ENCODE results near the gene HMCN1.

HMCN1 gene

DNA sequence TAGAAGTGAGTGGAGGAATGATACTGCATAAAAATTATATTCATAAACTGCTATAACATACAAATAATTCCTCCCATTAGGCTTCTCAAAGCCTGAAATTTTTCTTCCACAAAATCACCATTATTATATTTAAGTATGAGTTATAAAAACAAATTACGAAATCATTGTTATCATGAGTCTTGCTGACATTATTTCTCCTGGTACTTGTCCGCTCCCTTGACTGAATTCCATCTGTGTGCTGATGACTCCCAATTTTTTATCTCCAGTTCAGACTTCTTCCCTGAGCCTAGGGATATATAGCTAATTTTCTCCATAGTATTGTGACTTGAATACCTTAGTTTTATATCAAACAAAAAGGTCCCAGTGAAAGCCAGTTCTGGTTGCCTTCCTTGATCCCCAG, 268.2 kb downstream of the HMCN1 start:
- DNase-seq (ENCODE audit: extremely low read depth in 1 of 2, low read depth in 1 of 2) = no peak

DNA sequence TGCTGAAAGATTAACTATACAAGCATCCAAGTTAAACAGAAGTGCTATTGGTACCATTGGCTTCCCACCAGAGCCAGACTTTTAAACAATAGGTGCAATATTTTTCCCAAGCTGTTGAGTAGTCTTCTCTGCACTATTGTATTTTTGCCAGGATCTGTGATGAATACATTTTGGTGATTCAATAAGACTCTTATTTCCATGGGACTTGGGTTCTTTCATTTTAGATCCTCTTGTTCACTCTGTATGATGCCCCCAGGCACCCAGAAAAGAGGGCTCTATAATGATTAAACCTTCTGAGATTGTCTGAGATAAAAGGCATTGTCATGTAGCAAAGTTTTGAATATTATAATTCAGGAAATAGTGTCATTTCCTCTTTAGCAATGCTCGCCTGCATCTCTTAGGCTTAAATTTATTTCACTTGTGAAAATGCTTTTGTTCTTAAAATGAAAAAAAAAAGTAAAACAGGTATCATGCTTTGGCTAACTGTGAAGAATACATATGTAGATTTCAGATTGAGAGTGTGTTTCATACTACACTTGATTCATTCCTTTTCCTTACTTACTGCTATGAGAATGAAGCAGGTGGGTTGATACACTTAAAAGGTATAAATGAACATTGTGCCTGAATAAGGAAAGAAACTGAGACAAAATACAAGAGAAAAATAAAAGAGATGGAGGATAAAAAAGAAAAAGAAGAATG, 275.0 kb downstream of the HMCN1 start:
- DNase-seq (ENCODE audit: extremely low read depth in 1 of 2, low read depth in 1 of 2) = no peak

DNA sequence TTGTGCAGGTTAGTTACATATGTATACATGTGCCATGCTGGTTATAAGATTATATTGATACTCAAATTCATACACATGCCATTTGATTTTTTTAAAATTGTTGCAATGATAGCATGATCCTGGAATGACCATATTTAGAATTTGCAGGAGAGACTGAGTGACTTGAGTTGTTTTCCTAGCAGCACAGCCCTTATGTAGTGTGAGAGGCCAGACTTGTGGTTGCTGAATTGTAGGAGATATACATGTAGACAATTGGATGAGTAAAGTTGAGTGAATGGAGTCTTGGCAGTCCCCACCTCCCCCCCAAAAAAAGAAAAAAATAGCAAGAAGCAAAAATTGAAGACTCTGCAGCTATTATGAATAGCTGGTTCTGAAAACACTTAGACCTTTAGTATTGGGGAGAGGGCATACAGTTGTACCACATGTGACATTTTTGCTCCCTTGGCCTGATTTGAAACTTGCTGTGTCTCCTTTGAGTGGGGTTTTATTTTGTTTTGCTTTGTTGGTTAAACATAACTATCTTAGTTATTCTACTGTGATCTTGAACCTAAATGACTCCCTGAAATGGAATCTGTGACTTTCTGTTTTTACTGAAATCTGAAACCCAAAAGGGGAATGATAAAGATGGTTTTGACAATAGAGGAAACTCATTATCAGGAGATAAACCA, 280.3 kb downstream of the HMCN1 start:
- no peak for DNase-seq (ENCODE audit: extremely low read depth in 1 of 2, low read depth in 1 of 2)

DNA sequence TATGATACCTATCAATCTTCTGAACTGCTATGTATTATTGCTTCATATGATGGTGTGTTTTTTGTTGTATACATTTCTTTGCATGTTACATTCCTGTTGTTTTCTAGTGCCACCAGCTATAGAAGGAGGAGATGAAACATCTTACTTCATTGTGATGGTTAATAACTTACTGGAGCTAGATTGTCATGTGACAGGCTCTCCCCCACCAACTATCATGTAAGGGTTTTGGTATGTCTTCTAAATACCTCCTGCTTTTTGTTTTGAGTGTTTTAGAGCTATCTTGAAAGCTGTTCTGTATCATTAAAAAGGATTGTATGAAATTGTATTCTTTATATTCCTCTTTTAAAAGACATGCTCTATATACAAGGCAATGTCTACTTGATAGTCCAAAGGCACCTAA, 282.7 kb downstream of the HMCN1 start:
- no peak for DNase-seq (ENCODE audit: extremely low read depth in 1 of 2, low read depth in 1 of 2)

DNA sequence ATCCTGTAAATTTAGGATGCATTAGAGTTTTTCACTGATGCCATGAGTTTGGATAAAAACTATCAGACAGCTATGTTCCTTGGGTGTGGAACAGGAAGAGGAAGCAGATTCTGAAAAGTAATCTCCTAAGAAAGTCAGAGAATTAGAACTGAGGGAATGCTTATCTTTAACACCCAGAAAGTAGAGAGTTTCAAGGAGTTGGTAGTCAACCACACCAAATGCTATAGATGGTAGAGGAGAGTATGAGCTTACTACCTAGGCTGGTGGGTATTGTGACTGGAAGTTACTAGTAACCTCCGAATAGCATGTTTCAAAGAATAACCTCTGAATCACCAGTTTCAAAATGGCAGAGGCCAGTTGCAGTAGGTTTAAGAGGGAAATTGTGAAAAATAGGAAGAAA, 288.0 kb downstream of the HMCN1 start:
- no peak for DNase-seq (ENCODE audit: extremely low read depth in 1 of 2, low read depth in 1 of 2)

DNA sequence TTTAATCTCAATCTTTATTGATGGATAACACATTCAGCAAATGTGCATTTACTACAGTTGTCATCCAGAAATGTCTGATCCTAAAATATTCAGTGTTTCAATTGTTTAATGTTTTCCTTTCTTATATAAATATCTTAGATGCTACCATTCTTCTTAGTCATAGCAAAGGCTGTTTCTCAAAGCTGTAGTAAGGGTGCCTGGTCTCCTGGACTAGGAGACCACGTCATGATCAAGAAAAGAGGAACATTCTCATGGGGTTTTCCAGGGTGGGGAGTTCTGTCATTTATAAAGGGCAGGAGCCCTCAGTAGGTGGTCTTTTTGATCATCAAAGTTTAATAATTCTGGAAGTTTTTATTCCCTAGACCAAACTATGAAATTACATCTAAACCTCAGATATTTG, 292.8 kb downstream of the HMCN1 start:
- DNase-seq (ENCODE audit: extremely low read depth in 1 of 2, low read depth in 1 of 2) = no peak

DNA sequence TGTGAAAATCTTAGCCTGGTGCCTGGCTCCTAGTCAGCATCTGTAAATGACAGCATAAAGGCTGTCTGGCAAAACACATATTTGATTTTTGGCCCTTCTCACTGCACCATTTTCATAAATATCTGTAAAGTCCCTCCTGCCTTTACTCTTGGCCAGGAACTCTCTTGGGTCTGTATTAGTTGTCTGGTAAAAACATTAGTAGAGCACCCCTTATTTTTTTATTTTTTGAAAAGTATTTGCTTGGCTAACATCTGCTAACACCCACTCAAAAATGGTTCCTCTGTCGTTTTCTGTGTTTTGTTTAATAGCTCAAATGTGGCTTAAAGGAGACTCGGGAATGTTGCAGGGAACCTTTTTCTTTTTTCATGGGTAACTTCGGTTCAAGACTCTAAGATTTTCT, 293.4 kb downstream of the HMCN1 start:
- DNase-seq (ENCODE audit: extremely low read depth in 1 of 2, low read depth in 1 of 2) = no peak

DNA sequence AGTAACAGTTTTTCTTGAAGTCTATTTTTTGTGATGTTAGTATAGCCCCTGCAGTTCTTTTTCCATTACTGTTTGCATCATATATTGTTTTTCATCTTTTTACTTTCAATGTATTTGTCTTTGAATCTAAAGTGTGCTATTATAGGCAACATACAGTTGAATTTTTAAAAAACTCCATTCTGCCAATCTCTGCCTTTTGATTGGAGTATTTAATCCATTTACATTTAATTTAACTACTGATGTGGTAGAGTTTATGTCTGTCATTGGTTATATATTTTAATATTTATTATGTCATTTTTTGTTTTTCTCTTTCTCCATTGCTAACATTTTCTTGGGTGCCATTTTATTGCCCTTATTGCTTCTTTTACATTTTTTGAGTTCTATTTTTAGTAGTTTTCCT, 296.3 kb downstream of the HMCN1 start:
- DNase-seq (ENCODE audit: extremely low read depth in 1 of 2, low read depth in 1 of 2) = no peak

DNA sequence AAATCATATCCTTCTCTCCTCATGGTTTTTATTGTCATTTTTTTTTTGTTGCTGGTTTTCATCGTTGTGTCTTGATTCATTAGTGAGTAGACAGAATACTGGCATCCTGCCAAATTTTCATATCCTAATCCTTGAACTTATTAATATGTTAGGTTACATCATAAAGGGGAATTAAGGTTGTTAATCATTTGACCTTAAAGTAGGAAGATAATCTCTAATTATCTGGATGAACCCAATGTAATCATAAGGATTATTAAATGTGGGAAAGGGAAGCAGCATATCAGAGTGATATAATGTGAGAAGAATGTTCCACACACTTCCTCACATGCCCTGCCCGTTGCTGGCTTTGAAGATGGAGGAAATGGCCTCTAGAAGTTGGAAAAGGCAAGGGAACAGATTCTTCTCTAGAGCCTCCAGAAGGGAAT, 299.7 kb downstream of the HMCN1 start:
- no peak for DNase-seq (ENCODE audit: extremely low read depth in 1 of 2, low read depth in 1 of 2)

DNA sequence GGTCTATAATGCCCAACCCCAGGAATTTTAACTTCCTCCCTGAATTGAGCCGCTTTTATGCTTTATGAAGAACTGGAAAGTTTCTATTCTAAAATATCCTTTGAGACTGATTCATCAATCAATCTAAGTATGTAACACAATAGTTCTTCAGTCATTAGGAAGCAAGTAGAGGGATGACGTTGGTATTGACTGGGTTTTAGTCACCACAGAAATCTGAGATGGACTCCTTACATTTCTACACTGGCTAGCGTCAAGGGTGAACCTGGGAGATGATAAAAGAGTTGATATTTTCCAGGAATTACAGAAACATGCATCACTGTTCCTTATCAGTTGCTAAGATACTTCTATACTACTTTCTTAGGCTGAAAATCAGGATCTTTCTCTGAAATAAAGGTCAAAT, 308.0 kb downstream of the HMCN1 start:
- DNase-seq (ENCODE audit: extremely low read depth in 1 of 2, low read depth in 1 of 2) = no peak

DNA sequence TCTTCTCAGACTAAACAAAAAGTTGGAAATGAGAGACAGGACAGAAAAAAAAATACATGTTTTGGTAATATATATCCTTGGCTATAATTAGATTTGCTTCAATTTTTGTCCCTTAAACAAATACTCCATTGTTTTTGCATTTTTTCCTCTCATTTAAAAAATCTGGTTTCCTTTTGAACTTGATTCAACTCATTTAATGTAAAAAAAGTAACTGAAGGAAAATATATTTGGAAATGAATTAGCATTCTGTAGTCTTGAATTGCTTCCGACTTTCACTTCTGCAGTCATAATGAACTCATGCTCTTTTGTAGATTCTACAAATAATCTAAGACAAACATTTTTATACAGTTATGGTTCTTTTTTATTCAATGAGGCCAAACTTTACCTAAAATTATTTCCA, 309.1 kb downstream of the HMCN1 start:
- DNase-seq (ENCODE audit: extremely low read depth in 1 of 2, low read depth in 1 of 2) = no peak

DNA sequence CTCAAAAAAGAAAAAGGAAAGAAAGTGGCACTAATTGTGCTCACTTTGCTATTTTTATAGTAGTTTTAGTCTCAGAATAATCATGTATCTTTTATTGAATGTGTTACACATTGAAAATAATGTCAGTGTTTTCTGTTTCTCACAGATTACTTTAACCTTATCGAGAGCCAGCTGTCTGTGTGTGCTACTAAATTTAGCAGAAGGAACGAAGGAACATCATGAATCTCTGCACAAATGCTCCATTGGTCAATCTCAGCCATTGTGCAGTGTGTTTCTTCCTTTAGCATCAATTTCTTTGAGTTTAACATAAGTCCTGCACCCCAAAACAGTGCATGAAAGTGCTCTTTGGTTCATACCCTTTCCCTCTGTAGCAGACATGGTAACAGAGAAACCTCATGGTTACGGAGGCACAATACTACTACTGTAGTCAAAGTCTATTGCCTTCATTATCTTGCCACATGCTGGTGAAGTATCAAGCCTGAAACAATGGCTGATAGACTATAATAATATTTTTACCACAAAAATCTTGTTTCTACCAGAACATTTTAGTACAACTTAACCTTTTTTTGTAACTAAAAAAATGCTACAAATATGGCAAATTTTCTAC, 310.0 kb downstream of the HMCN1 start:
- no peak for DNase-seq (ENCODE audit: extremely low read depth in 1 of 2, low read depth in 1 of 2)

DNA sequence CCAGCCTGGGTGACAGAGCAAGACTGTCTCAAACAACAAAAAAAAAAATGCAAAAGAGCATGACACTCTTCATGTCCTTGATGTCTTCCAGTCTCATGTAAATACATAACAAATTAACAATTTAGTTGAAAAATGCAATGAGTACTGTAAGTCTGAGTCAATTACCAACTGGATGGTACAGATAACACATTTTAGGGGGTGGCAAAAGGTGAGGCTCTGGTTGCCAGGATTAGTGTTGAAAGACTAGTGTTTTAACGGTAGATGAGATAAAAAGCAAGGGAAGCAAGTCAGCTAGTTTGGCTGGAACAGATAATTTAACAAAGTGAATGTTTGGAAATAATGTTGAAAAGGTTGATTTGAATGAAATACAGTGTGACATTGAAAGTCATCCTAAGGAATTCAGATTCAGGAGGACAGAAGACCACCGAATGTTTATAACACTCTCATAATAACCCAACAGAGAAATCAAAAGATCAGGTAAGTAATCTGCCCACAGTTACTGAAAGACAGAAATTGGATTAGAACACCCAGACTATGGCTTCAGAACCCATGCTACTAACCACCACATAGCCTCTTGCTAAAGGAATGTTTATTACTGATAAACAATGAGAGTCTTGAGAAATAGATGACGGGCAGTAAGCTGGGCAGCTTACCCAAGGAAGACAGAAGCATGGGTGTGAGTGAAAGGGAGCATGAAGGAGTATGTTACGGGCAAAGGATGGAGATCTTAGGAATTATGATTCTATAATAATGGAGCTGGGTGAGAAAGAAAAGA, 312.4 kb downstream of the HMCN1 start:
- DNase-seq (ENCODE audit: extremely low read depth in 1 of 2, low read depth in 1 of 2) = no peak

DNA sequence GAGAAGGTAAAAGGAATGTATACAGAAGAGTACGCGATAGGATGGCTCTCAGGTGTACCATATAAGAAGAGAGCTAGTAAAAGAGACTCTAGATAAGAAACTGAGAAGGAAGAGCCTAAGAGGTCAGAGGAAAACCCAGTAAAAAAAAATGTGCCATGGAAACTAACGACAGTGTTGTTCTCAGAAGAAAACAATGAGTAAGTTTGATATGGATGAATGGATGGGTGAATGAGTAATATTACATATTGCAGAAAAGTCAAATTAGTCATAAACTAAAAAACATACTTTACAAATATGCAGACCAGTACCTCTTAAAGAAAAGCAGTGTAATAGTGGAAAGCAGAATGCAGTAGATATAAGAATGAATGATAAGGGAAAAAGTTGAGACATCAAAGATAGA, 316.2 kb downstream of the HMCN1 start:
- no peak for DNase-seq (ENCODE audit: extremely low read depth in 1 of 2, low read depth in 1 of 2)

DNA sequence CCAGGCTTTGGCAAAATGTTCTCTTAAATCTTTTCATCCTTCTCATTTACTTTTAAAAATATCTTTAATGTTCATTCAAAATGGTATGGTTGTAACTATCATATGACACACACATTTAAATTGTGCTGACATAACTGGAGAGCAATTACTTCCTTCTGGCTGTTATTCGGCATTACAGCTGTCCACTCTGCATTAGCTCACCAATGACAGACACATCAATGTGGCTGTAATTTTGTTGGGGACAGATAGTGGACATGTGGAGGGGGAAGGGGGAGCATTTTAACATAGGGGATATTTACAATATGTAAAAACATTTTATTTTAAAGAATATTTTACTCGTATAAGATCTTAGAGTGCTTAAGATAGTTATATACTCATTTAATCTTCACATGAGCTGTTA, 319.8 kb downstream of the HMCN1 start:
- no peak for DNase-seq (ENCODE audit: extremely low read depth in 1 of 2, low read depth in 1 of 2)

DNA sequence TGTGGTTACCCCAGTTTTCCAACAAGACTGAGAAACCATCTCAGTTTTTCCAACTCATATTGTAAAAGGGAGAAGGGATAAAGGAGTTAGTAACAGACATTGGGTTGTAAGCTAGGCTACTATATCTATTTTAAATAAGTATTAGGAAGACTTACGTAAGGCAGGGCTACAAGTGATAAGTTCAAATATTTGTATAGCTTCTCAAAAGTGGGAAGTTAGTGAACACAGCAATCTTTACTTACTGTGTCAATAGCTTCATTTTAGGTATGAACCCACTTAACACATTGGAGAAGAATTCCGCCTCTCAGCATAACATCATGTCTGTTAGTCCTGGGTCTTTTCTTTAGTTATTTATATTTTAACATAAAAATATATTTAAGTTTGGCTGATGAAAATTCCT, 320.7 kb downstream of the HMCN1 start:
- no peak for DNase-seq (ENCODE audit: extremely low read depth in 1 of 2, low read depth in 1 of 2)

DNA sequence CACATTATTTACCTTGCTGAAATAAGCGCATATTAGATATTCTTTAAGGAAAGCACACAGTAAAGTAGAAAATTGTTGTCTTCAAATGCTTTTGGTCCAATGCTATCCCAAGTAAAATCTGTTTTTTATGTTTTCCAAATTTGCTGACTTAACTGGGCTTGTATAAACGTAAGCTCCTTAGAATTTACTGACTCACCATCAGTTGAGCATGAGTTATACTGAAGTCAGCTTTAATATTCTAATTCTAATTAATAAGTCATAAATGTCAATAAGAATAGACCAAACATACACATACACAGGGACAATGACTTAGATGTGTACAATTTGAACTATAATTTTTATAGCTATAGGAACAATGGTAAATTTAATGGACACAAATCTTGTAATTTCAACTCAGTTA, 321.7 kb downstream of the HMCN1 start:
- no peak for DNase-seq (ENCODE audit: extremely low read depth in 1 of 2, low read depth in 1 of 2)

DNA sequence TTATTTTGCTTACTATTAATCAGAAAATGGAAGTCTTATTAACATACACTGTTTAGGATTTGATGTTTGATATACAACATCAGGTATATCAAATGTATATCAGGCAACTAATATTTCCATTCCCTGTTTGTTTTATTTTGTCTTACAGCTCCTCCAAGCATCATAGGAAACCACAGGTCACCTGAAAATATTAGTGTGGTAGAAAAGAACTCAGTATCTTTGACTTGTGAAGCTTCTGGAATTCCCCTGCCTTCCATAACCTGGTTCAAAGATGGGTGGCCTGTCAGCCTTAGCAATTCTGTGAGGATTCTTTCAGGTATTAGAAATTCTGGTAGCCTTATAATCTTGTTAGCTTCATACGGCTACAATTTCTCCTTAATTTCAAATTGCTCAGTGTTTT, 322.9 kb downstream of the HMCN1 start:
- DNase-seq (ENCODE audit: extremely low read depth in 1 of 2, low read depth in 1 of 2) = no peak

DNA sequence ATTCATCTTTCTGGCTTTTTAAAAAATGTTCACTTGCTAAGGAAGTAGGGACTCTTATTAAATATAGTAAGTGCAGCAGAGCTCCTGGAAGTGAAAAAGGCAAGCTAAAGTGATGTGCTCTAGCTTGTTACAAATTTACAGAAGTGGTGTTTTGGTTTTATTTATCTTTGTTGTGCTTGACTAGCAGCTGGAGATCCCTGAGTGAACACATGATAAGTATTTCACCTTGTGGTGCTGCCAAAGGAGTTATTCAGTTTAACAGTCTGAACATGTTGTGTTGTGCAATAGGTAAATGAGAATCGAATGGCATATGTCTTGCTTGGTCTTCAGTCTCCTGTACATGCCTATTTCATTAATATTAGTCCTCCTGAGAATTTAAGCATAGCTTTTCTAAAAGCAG, 325.1 kb downstream of the HMCN1 start:
- no peak for DNase-seq (ENCODE audit: extremely low read depth in 1 of 2, low read depth in 1 of 2)

DNA sequence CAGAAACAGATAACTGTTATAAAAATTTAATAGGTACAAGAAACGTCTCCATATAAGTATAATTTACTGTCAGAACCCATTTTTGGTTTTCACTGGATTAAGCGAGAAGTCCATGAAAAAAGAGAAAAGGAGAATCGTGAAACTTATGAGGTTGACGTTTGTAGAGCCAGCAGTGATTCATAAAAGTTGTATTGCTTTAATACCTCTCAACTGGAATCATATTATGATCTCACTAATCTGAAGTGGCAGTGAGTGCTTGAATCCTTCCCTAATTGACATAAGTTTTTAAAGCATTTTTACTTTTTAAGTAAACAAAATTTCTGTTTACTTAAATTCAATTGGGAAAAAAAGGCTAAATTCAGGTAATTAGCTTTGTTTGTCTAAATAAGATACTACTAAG, 325.6 kb downstream of the HMCN1 start:
- DNase-seq (ENCODE audit: extremely low read depth in 1 of 2, low read depth in 1 of 2) = no peak

DNA sequence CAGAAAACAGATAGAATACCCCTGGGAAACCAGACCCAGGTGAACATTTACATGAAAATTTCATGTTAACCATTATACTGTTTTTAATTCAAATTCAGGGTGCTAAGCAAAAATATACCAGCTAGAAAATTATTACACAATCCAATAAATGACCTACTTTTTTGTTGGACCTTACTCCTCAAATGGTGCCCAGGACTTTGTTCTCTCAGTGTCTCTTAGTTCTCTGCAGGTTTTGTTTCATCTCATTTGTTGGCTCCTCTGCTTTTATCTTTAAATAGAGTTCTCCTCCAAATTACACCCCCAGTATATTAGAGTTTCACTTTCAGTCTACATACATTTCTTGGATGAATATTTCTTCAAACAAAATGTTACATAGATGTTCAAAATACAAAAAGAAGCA, 326.0 kb downstream of the HMCN1 start:
- no peak for DNase-seq (ENCODE audit: extremely low read depth in 1 of 2, low read depth in 1 of 2)
